Measurements from ENCODE around the gene FBXO11.
"Not testable (repeated sequence)": the region's sequence is repeated elsewhere in the genome, so short reads cannot be mapped to it uniquely, and the experiment has no call there.

FBXO11 gene

DNA sequence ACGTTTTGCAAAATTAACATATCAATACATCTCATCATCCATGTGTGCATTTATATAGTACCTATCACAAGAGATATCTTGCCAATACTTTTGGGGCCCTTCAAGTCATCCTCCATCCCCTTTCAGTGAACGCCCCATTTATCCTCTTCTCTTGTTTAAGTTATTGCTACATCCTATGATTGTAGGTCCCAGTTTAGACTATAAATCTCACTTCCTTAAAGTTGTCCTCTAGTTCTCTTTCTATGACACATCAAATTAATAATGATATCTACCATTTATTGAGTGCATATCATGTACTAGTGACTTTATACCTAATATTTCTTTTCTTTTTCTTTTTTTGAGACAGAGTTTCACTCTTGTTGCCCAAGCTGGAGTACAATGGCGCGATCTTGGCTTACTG is 28.8 kb upstream of the FBXO11 start:
- TF ChIP-seq, protein P1, sequence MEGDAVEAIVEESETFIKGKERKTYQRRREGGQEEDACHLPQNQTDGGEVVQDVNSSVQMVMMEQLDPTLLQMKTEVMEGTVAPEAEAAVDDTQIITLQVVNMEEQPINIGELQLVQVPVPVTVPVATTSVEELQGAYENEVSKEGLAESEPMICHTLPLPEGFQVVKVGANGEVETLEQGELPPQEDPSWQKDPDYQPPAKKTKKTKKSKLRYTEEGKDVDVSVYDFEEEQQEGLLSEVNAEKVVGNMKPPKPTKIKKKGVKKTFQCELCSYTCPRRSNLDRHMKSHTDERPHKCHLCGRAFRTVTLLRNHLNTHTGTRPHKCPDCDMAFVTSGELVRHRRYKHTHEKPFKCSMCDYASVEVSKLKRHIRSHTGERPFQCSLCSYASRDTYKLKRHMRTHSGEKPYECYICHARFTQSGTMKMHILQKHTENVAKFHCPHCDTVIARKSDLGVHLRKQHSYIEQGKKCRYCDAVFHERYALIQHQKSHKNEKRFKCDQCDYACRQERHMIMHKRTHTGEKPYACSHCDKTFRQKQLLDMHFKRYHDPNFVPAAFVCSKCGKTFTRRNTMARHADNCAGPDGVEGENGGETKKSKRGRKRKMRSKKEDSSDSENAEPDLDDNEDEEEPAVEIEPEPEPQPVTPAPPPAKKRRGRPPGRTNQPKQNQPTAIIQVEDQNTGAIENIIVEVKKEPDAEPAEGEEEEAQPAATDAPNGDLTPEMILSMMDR (conservative IDR thresholded peaks at IDR 0.05; ENCODE audit: control insufficient read depth, insufficient read depth, low read depth, low read length): no peak
- DNase-seq (ENCODE audit: low read depth): no peak
- no peak overlapping the region for H3K4me3 ChIP-seq (ENCODE audit: control insufficient read depth, low read depth, low read length)

DNA sequence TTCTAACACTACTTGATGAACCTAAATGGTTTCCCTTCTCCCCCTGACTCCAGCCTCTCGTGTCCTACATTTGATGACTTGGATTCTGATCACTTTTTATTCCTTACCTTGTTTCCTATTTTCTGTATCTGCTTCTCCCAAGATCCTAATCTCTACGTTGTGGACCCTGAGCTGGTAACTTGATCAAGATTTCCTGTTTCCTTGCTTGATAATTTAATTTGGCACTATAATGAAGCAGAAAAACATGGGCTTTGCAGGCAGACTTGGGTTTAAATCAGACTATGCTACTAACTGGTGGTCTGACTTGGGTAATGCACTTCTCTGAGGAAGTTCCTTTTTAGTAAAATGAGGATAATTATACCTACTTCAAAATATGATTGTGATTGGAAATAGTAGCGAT is 11.7 kb upstream of the FBXO11 start:
- TF ChIP-seq, protein P1 (conservative IDR thresholded peaks at IDR 0.05; ENCODE audit: control insufficient read depth, insufficient read depth, low read depth, low read length): no peak
- DNase-seq (ENCODE audit: low read depth): no peak
- H3K4me3 ChIP-seq (ENCODE audit: control insufficient read depth, low read depth, low read length): no peak overlapping the region

DNA sequence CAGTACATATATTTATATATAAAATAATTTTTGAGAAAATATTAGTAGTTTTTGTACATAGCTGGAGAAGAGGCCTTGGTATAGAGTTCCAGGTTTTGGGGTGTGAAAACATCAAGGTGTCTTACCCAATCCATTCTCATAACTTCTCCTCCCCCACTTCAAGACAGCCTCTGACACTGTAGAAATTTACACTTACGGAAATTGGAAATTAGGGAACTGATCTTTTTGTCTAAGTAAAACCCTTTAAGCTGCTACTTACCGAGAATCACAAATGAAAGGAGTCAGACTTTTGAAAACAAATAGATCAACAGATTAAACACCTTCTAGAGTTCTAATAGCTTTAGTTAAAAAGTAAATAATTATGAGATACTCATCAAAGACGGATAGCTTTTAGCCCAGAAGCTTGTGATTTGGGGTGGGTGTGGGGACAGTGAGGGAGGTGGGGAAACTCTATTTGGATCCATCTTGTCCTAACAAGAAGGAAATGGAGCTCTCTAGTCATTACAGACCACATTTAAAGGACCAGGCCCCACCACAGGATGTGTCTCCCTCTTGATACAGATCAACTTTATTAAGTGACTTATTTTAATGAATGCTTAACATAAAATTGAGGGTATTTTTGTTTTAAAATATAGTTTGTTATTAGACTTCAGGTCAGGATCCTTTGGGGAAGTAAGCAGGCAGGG is 11.1 kb upstream of the FBXO11 start:
- DNase-seq (ENCODE audit: low read depth): no peak
- TF ChIP-seq, protein P1 (conservative IDR thresholded peaks at IDR 0.05; ENCODE audit: control insufficient read depth, insufficient read depth, low read depth, low read length): no peak
- H3K4me3 ChIP-seq (ENCODE audit: control insufficient read depth, low read depth, low read length): no peak overlapping the region

DNA sequence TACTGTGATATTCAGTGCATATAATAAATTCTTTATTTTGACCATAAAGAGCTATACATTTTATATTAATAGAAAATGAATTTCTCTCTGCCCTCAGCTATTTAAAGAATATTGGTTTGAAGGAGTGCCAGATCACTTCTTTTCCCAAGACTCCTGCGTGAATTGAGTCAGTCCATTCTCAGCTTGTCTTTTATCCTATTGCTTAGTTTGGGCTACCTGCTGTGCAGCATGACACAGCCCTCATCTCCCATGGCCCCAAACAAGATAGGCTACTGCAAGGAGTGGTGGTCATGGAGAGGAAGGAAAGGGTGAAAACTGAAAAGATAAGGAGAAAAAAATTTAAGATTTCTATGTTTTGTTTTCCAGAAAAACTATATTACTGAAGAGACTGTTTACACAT is 10.1 kb upstream of the FBXO11 start:
- no peak for DNase-seq (ENCODE audit: low read depth)
- TF ChIP-seq, protein P1 (conservative IDR thresholded peaks at IDR 0.05; ENCODE audit: control insufficient read depth, insufficient read depth, low read depth, low read length): no peak
- no peak overlapping the region for H3K4me3 ChIP-seq (ENCODE audit: control insufficient read depth, low read depth, low read length)

DNA sequence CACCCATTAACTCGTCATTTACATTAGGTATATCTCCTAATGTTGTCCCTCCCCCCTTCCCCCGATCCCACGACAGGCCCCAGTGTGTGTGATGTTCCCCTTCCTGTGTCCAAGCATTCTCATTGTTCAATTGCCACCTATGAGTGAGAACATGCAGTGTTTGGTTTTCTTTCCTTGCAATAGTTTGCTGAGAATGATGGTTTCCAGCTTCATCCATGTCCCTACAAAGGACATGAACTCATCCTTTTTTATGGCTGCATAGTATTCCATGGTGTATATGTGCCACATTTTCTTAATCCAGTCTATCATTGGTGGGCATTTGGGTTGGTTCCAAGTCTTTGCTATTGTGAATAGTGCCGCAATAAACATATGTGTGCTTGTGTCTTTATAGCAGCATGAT is 4.4 kb upstream of the FBXO11 start:
- not testable (repeated sequence) for DNase-seq (ENCODE audit: low read depth)

DNA sequence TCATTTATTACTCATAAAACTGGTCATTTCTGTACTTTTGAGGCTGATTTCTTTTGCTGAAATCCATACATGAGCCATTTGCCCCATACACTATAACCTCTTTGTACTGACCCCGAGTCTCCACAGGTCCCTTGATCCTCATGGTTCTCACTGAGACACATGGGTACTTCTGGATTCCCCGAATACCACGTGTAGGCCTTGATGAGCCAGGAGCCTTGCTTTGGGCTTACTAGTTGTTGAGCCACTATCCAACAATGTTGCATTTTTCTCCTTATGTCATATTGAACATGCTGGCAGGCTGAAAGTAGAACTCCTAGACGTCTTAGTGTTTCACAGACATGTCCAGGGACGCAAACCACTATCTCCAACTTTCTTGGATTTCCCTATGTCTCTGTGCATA is 2.4 kb upstream of the FBXO11 start:
- no peak for DNase-seq (ENCODE audit: low read depth)
- no peak overlapping the region for H3K4me3 ChIP-seq (ENCODE audit: control insufficient read depth, low read depth, low read length)
- TF ChIP-seq, protein P1 (conservative IDR thresholded peaks at IDR 0.05; ENCODE audit: control insufficient read depth, insufficient read depth, low read depth, low read length): no peak

More for the DNA sequence above, 4.4 kb upstream of the FBXO11 start:
- H3K4me3 ChIP-seq (ENCODE audit: control insufficient read depth, low read depth, low read length): not testable (repeated sequence)

DNA sequence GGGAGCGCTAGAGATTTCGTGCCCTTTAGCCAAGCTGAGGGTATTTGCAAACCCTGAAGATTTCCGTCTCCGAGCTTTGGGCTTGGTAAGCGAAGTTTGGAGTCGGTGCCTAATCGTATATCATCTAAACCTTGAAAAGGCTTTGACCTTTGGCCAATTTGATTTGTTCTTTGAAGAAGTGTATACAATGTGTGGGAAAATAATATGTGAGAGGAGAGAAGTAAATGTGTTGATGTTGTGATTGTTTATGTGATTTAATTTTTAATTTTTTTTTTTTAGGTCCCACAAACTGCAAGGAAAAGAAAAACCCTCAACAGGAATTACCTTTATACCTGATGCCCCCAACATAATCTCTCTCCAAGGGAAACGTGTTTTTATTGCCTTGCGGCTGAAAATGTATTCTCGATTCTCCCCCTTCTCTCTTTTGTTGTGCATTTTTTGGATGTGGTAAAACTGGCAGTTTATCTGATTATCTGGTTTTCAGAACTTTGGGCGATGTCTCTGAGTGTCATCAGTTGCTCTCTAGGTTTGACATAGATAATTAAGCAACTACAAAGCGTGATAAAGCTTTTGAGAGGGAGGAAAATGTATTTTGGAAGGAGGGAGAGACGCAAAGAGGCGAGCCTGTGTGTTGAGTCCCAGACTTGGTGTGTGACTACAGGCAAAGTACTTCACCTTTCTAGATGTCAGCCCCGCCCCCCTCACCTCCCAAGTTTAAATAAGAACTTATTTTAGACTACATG is 912 bp upstream of the FBXO11 start:
- no peak for DNase-seq (ENCODE audit: low read depth)
- TF ChIP-seq, protein P1 (conservative IDR thresholded peaks at IDR 0.05; ENCODE audit: control insufficient read depth, insufficient read depth, low read depth, low read length): peak; percentile 74
- peak overlapping the region; percentile 48 for H3K4me3 ChIP-seq (ENCODE audit: control insufficient read depth, low read depth, low read length)
